GM12878 (cell line): ENCODE measurements around the gene EIF4E2. TPM values are rescaled to one million over a fixed set of nuclear protein-coding genes. Genes with fewer than 3 reads are reported as not detected.

Experiments used
- ATAC-seq: fragments of 200-7000 bp; cut with Tn5 transposase; 3 replicates; pipeline ENCODE4 v1.9.1; 2020; ENCODE audit warnings: mild to moderate bottlenecking, moderate library complexity
- BruUV-seq: library from RNA; stranded (reverse); fragments of 400-500 nt; replicated peaks from 2 replicates; lab custom pipeline; 2021; lab: Mats Ljungman, UMichigan
- CTCF ChIA-PET: fragments of 300-600 bp; sonication (Branson Sonifier 250); formaldehyde crosslinking; extraction: SDS; loops from one replicate; lab custom pipeline; 2021; ENCODE audit warnings: inconsistent platforms; lab: Yijun Ruan, JAX
- POLR2A ChIA-PET: fragments of 350-600 bp; formaldehyde crosslinking; extraction: SDS; loops from one replicate; lab custom pipeline; 2021; ENCODE audit warnings: inconsistent platforms; lab: Charles Lee
- RAD21 ChIA-PET: fragments of 300-600 bp; sonication (Branson Sonifier 250); formaldehyde crosslinking; loops from one replicate; lab custom pipeline; 2023; ENCODE audit warnings: antibody characterized with exemption; ENCODE audit not compliant: unreplicated experiment; lab: Charles Lee
- SMC1A ChIA-PET: fragments of 300-600 bp; sonication (Branson Sonifier 250); formaldehyde crosslinking; loops from one replicate; lab custom pipeline; 2023; ENCODE audit not compliant: unreplicated experiment, uncharacterized antibody; lab: Charles Lee
- DNase-seq: peaks from one replicate; pipeline ENCODE4 v3.0.0-alpha.2; 2011; ENCODE audit warnings: low read depth, low spot score
- FAIRE-seq: peaks from 3 replicates; lab custom pipeline; 2011; peaks lifted over from hg19 to GRCh38; lab: Jason Lieb, UNC
- H2AFZ ChIP-seq: 2 replicates; pipeline ENCODE4 v1.6.0; 2011; ENCODE audit warnings: low read depth, low read length, control low read depth; ENCODE audit not compliant: control insufficient read depth
- H3K27ac ChIP-seq: 2 replicates; pipeline ENCODE4 v1.5.1; 2011; ENCODE audit warnings: control low read depth; ENCODE audit not compliant: control insufficient read depth, insufficient read depth
- H3K27me3 ChIP-seq, 2 experiments: replicated peaks in 1 of 2; 2 replicates each; pipeline versions ENCODE4 v1.6.0 to v1.6.1; 2011; ENCODE audit warnings: low read length in 1 of 2; ENCODE audit not compliant: control insufficient read depth in 2 of 2, insufficient read depth in 2 of 2
- H3K36me3 ChIP-seq, 2 experiments: 2 replicates each; pipeline ENCODE4 v1.5.1; 2011; ENCODE audit warnings: low read length in 1 of 2; ENCODE audit not compliant: control insufficient read depth in 2 of 2, insufficient read depth in 2 of 2
- H3K4me1 ChIP-seq: 2 replicates; pipeline ENCODE4 v1.6.1; 2011; ENCODE audit warnings: mild to moderate bottlenecking, low read length, moderate library complexity, mixed read lengths; ENCODE audit not compliant: control insufficient read depth, insufficient read depth
- H3K4me2 ChIP-seq: 2 replicates; pipeline ENCODE4 v1.6.0; 2011; ENCODE audit warnings: control low read depth; ENCODE audit not compliant: control insufficient read depth, insufficient read depth
- H3K4me3 ChIP-seq: fragments of 200-600 bp; sonication (generic); 2 replicates; pipeline ENCODE4 v1.5.1; 2016
- H3K79me2 ChIP-seq: 2 replicates; pipeline ENCODE4 v1.6.0; 2011; ENCODE audit warnings: low read length; ENCODE audit not compliant: control insufficient read depth, insufficient read depth
- H3K9ac ChIP-seq: 2 replicates; pipeline ENCODE4 v1.8.0; 2011; ENCODE audit warnings: low read length, control low read depth, mixed read lengths; ENCODE audit not compliant: control insufficient read depth, insufficient read depth
- H3K9me3 ChIP-seq: replicated peaks from 3 replicates; pipeline ENCODE4 v1.5.1; 2011; ENCODE audit warnings: mild to moderate bottlenecking, low read length; ENCODE audit not compliant: control insufficient read depth, insufficient read depth
- H4K20me1 ChIP-seq: 2 replicates; pipeline ENCODE4 v1.6.0; 2011; ENCODE audit not compliant: control insufficient read depth, insufficient read depth
- ATF7 ChIP-seq: fragments of 450-650 bp; IDR thresholded peaks from 2 replicates; pipeline ENCODE4 v1.6.1; 2016; ENCODE audit warnings: low read depth, mild to moderate bottlenecking
- BHLHE40 ChIP-seq, 2 experiments: fragments of 450-650 bp in 1 of 2; IDR thresholded peaks; 2 replicates each; pipeline ENCODE4 v1.6.1; 2011 to 2017; ENCODE audit warnings: low read depth in 2 of 2, borderline replicate concordance in 1 of 2, improper control_type of control experiment in 1 of 2, low read length in 1 of 2, mild to moderate bottlenecking in 1 of 2
- CEBPZ ChIP-seq: fragments of 150-350 bp; IDR thresholded peaks from 2 replicates; pipeline ENCODE4 v1.6.1; 2016; ENCODE audit warnings: low read depth, low read length
- CTCF ChIP-seq, 3 experiments: IDR thresholded peaks in 2 of 3; conservative IDR thresholded peaks in 1 of 3; 2 replicates each; pipeline ENCODE4 v1.5.1; 2011; ENCODE audit warnings: low read depth in 3 of 3, low read length in 3 of 3, mild to moderate bottlenecking in 3 of 3, control low read depth in 2 of 3, moderate library complexity in 2 of 3, inconsistent platforms in 1 of 3, mixed read lengths in 1 of 3; ENCODE audit not compliant: control insufficient read depth in 2 of 3, insufficient read depth in 1 of 3; ENCODE audit errors: extremely low read depth in 1 of 3
- ESRRA ChIP-seq: IDR thresholded peaks from 2 replicates; pipeline ENCODE4 v1.6.1; 2012; ENCODE audit warnings: mild to moderate bottlenecking, low read length, improper control_type of control experiment
- LARP7 ChIP-seq: fragments of 450-650 bp; IDR thresholded peaks from 2 replicates; pipeline ENCODE4 v1.6.1; 2017; ENCODE audit warnings: mild to moderate bottlenecking
- NR2C2 ChIP-seq: IDR thresholded peaks from 2 replicates; pipeline ENCODE4 v1.6.1; 2011; ENCODE audit warnings: borderline replicate concordance, low read depth; ENCODE audit not compliant: control insufficient read depth, insufficient read length
- ZNF24 ChIP-seq: fragments of 450-650 bp; IDR thresholded peaks from 2 replicates; pipeline ENCODE4 v1.6.1; 2017; ENCODE audit warnings: antibody characterized with exemption, mild to moderate bottlenecking
- WGBS: methylation state at CpG from one replicate; pipeline ENCODE4 v1.1.6; 2016; ENCODE audit warnings: low lambda C conversion rate; ENCODE audit not compliant: insufficient replicate concordance, insufficient coverage; ENCODE audit errors: missing lambda C conversion rate; 5-methylcytosine and 5-hydroxymethylcytosine counted together
- in situ Hi-C: fragments of 300-500 bp; cut with MboI; formaldehyde crosslinking; loops from 9 replicates; pipeline ENCODE4 v1.14.3; 2018; ENCODE audit warnings: mixed read lengths
- intact Hi-C: fragments of 100-400 bp; cut with micrococcal nuclease; formaldehyde crosslinking; loops from one replicate; pipeline ENCODE4 v1.14.2; 2022; ENCODE audit not compliant: unreplicated experiment
- polyA plus RNA-seq, 11 experiments: library from polyadenylated mRNA; depleted of rRNA in 4 of 11; unstranded in 6 of 11; stranded (reverse) in 5 of 11; fragments of >200 nt; fragmentation: Nextera tagmentation in 4 of 11; fragmentation: Illumina TruSeq in 1 of 11; extraction: Ambion mirVana in 4 of 11; extraction: Trizol in 1 of 11; gene quantifications; 1 replicate in 1 of 11; 2 replicates in 10 of 11; pipeline versions ENCODE4 v1.2.1 to v1.2.3, GENCODE V29; 2011 to 2016; ENCODE audit warnings: inconsistent platforms in 2 of 11, missing spikeins in 2 of 11, low read depth in 1 of 11
- total RNA-seq, 4 experiments: library from RNA; depleted of rRNA in 3 of 4; stranded (reverse); fragments of >200 nt in 3 of 4; fragmentation: Illumina TruSeq in 1 of 4; extraction: Trizol in 1 of 4; gene quantifications; 2 replicates each; pipeline versions ENCODE4 v1.2.1 to v1.2.3, GENCODE V29; 2013 to 2021

EIF4E2 gene
- total and polyA plus RNA-seq, 10 of the 15 experiments (the other 5 are each of a cell fraction or from before 2014, with no cell fraction given), result 56.1 to 158 (median 110) TPM

GRCh38 chr2:232537079-232537478 lies 13.4 kb upstream of the EIF4E2 start:
- H3K27ac ChIP-seq, result no peak overlapping the region
- H3K79me2 ChIP-seq, result no peaks in the 10 kb centered on the region
- in situ Hi-C loops, result no loop called here
- TF ChIP-seq ZNF24, result no peak
- TF ChIP-seq CTCF (IDR thresholded peaks at IDR 0.05 in 2 of 3, conservative IDR thresholded peaks at IDR 0.05 in 1 of 3; ENCODE audit: control insufficient read depth in 2 of 3, extremely low read depth in 1 of 3, insufficient read depth in 1 of 3, low read depth in 3 of 3, low read length in 3 of 3), result peak; percentile 22 to 43 (median 38); a peak in 4 of 6 replicates
- no peak for FAIRE-seq
- RAD21 ChIA-PET, result no interaction called here
- no peaks in the 10 kb centered on the region for H4K20me1 ChIP-seq
- no peak for DNase-seq
- H3K9ac ChIP-seq, result no peak overlapping the region
- SMC1A ChIA-PET, result no interaction called here
- H3K36me3 ChIP-seq, result no peaks in the 10 kb centered on the region
- WGBS, result 19% methylated on average over 5 of the region's 5 CpGs
- H3K27me3 ChIP-seq, result no peaks in the 10 kb centered on the region
- no peak overlapping the region for H3K4me3 ChIP-seq
- POLR2A ChIA-PET, result no interaction called here
- intact Hi-C loops, result no loop called here
- no peak overlapping the region for H3K4me2 ChIP-seq
- peaks cover 6% of the 10 kb centered on the region; the same call in 2 of the 3 replicates for H3K9me3 ChIP-seq
- ATAC-seq, result peak; percentile 44; the same call in 2 of the 3 replicates
- CTCF ChIA-PET, result interaction anchor here (0.5 to 1.1 kb wide), 3 partner anchors 9 to 509 kb away, joined by 3 to 4 read pairs (median 3); no protein-coding TSS in a partner anchor
- no TSS peak for BruUV-seq
- peaks cover 4% of the 10 kb centered on the region; the same call in 1 of the 2 replicates for H3K4me1 ChIP-seq
- H2AFZ ChIP-seq, result no peak overlapping the region

- TF ChIP-seq ESRRA, result no peak
- no peak for TF ChIP-seq ATF7
- no peak for TF ChIP-seq LARP7
- TF ChIP-seq NR2C2, result no peak
- TF ChIP-seq CEBPZ, result no peak
- TF ChIP-seq BHLHE40 (IDR thresholded peaks at IDR 0.05; ENCODE audit: borderline replicate concordance in 1 of 2, low read depth in 2 of 2, low read length in 1 of 2), result no peak
- H3K27me3 ChIP-seq, result no peaks in the 10 kb centered on the region
- no peak overlapping the region for H3K4me2 ChIP-seq
- ChIA-PET RAD21 (no interaction called here), CTCF (interaction anchor here (1.1 kb wide), 2 partner anchors 9 to 509 kb away, joined by 3 to 4 read pairs; no protein-coding TSS in a partner anchor), POLR2A (interaction anchor here (0.7 kb wide), 1 partner anchor 906 kb away, joined by 3 read pairs; no protein-coding TSS in a partner anchor), SMC1A (no interaction called here)
- in situ Hi-C loops (no loop called here), intact Hi-C loops (no loop called here)
- WGBS, result 77% methylated on average over 4 of the region's 4 CpGs
- peaks cover 6% of the 10 kb centered on the region; the same call in 2 of the 3 replicates for H3K9me3 ChIP-seq
- no peaks in the 10 kb centered on the region for H3K79me2 ChIP-seq
- H3K27ac ChIP-seq, result no peak overlapping the region
- no peak overlapping the region for H2AFZ ChIP-seq
- no peak for DNase-seq
- H3K9ac ChIP-seq, result no peak overlapping the region
- H4K20me1 ChIP-seq, result no peaks in the 10 kb centered on the region
- H3K36me3 ChIP-seq, result no peaks in the 10 kb centered on the region
- BruUV-seq, result no TSS peak
- peaks cover 4% of the 10 kb centered on the region; the same call in 1 of the 2 replicates for H3K4me1 ChIP-seq
- no peak for ATAC-seq
- H3K4me3 ChIP-seq, result no peak overlapping the region
- no peak for FAIRE-seq
Measured at GRCh38 chr2:232537499-232537898, 13.0 kb upstream of the EIF4E2 start.
